B cell (primary cell): ENCODE measurements around the gene RHOT2. TPM values are rescaled to one million over a fixed set of nuclear protein-coding genes. Genes with fewer than 3 reads are reported as not detected.

ENCODE experiments used
- ATAC-seq: fragments of 200-7000 bp; cut with Tn5 transposase; one replicate; pipeline ENCODE4 v1.10.0; 2021; ENCODE audit warnings: low read depth, mild to moderate bottlenecking, moderate number of reproducible peaks, moderate library complexity
- CTCF ChIA-PET: fragments of 350-600 bp; sonication (Branson Sonifier 250); formaldehyde crosslinking; loops from one replicate; lab custom pipeline; 2021; ENCODE audit warnings: antibody characterized with exemption, inconsistent platforms; lab: Charles Lee
- POLR2A ChIA-PET: fragments of 350-600 bp; sonication (Branson Sonifier 250); formaldehyde crosslinking; loops from one replicate; lab custom pipeline; 2021; ENCODE audit warnings: antibody characterized with exemption; lab: Charles Lee
- DNase-seq: peaks from one replicate; pipeline ENCODE4 v3.0.0; 2013
- H2AFZ ChIP-seq: 2 replicates; pipeline ENCODE4 v1.6.1; 2012; ENCODE audit warnings: mild to moderate bottlenecking, low read depth, low read length; ENCODE audit not compliant: insufficient read depth, poor library complexity, severe bottlenecking
- H3K27ac ChIP-seq, 2 donors: 1 replicate in 1 of 2; 2 replicates in 1 of 2; pipeline ENCODE4 v1.5.1; 2012 to 2013; ENCODE audit warnings: low read length in 2 of 2, mild to moderate bottlenecking in 2 of 2, moderate library complexity in 1 of 2
- H3K27me3 ChIP-seq, 4 experiments: fragments of 200-600 bp in 1 of 4; sonication (generic) in 1 of 4; replicated peaks in 1 of 4; 1 replicate in 2 of 4; 2 replicates in 2 of 4; pipeline versions ENCODE4 v1.6.1 to v1.7.0; 2013 to 2016; ENCODE audit warnings: low read length in 3 of 4, mild to moderate bottlenecking in 2 of 4, mixed read lengths in 1 of 4, moderate library complexity in 1 of 4; ENCODE audit not compliant: insufficient read depth in 4 of 4, control insufficient read depth in 3 of 4; ENCODE audit errors: control extremely low read depth in 1 of 4
- H3K36me3 ChIP-seq, 2 experiments: replicated peaks in 1 of 2; 1 replicate in 1 of 2; 2 replicates in 1 of 2; pipeline versions ENCODE4 v1.6.1 to v1.7.1; 2013; ENCODE audit warnings: low read length in 1 of 2; ENCODE audit not compliant: insufficient read depth in 2 of 2, control insufficient read depth in 1 of 2; ENCODE audit errors: control extremely low read depth in 1 of 2, extremely low read depth in 1 of 2
- H3K4me1 ChIP-seq, 2 donors: fragments of 200-600 bp in 1 of 2; sonication (generic) in 1 of 2; 1 replicate in 1 of 2; 2 replicates in 1 of 2; pipeline versions ENCODE4 v1.5.1 to v1.6.1; 2013 to 2017; ENCODE audit warnings: low read length in 2 of 2; ENCODE audit not compliant: control insufficient read depth in 2 of 2, insufficient read depth in 2 of 2
- H3K4me2 ChIP-seq: replicated peaks from 2 replicates; pipeline ENCODE3; 2012; ENCODE audit warnings: mild to moderate bottlenecking, low read depth, low read length; ENCODE audit not compliant: poor library complexity, severe bottlenecking
- H3K4me3 ChIP-seq, 5 experiments: fragments of 200-600 bp in 1 of 5; sonication (generic) in 1 of 5; 1 replicate in 3 of 5; 2 replicates in 2 of 5; pipeline versions ENCODE4 v1.5.1 to v1.7.0; 2011 to 2016; ENCODE audit warnings: low read length in 4 of 5, mild to moderate bottlenecking in 4 of 5, low read depth in 2 of 5, control low read depth in 1 of 5, moderate library complexity in 1 of 5; ENCODE audit not compliant: insufficient read depth in 1 of 5; ENCODE audit errors: control extremely low read depth in 1 of 5, extremely low read depth in 1 of 5
- H3K79me2 ChIP-seq: fragments of 200-600 bp; sonication (generic); one replicate; pipeline ENCODE4 v1.6.0; 2016; ENCODE audit warnings: low read length; ENCODE audit not compliant: control insufficient read depth, insufficient read depth
- H3K9ac ChIP-seq: fragments of 200-600 bp; sonication (generic); 2 replicates; pipeline ENCODE4 v1.6.1; 2017; ENCODE audit warnings: mild to moderate bottlenecking, low read length, moderate library complexity
- H3K9me3 ChIP-seq, 3 donors: one replicate each; pipeline versions ENCODE4 v1.6.1 to v1.7.1; 2013; ENCODE audit warnings: low read length in 2 of 3; ENCODE audit not compliant: control insufficient read depth in 2 of 3, insufficient read depth in 1 of 3; ENCODE audit errors: control extremely low read depth in 1 of 3
- H4K20me1 ChIP-seq: 2 replicates; pipeline ENCODE4 v1.6.0; 2012; ENCODE audit warnings: mild to moderate bottlenecking, low read length; ENCODE audit not compliant: insufficient read depth, control insufficient read depth, poor library complexity, severe bottlenecking
- H3K27ac Mint-ChIP-seq: one replicate; pipeline ENCODE4 v1.8.0; 2021; ENCODE audit warnings: mixed read lengths
- H3K27me3 Mint-ChIP-seq: one replicate; pipeline ENCODE4 v1.8.0; 2021; ENCODE audit warnings: mixed read lengths
- H3K4me1 Mint-ChIP-seq: one replicate; pipeline ENCODE4 v1.8.0; 2021; ENCODE audit warnings: mixed read lengths
- H3K4me3 Mint-ChIP-seq: one replicate; pipeline ENCODE4 v1.8.0; 2021; ENCODE audit warnings: mixed read lengths
- H3K9me3 Mint-ChIP-seq: one replicate; pipeline ENCODE4 v1.8.0; 2022; ENCODE audit warnings: mixed read lengths; ENCODE audit not compliant: insufficient read depth
- CTCF ChIP-seq: fragments of 200-600 bp; IDR thresholded peaks from one replicate; pipeline ENCODE4 v1.8.0; 2022; ENCODE audit warnings: antibody characterized with exemption, mild to moderate bottlenecking
- EZH2 ChIP-seq: IDR thresholded peaks from 2 replicates; pipeline ENCODE4 v1.6.1; 2012; ENCODE audit warnings: borderline replicate concordance, low read depth, mild to moderate bottlenecking, moderate library complexity, low read length; ENCODE audit not compliant: insufficient read depth, poor library complexity, severe bottlenecking
- WGBS: methylation state at CpG from one replicate; pipeline ENCODE4 v1.1.5; 2013; ENCODE audit warnings: missing lambda C conversion rate; ENCODE audit not compliant: insufficient coverage; 5-methylcytosine and 5-hydroxymethylcytosine counted together
- intact Hi-C: fragments of 100-400 bp; cut with micrococcal nuclease; formaldehyde crosslinking; loops from one replicate; pipeline ENCODE4 v1.10.0; 2022
- polyA plus RNA-seq: library from polyadenylated mRNA; depleted of rRNA; stranded (reverse); fragments of >200 nt; gene quantifications from 2 replicates; pipeline ENCODE4 v1.2.3, GENCODE V29; 2012
- total RNA-seq, 2 donors: library from RNA; stranded (reverse); fragments of 120-200 nt in 1 of 2; gene quantifications; 1 replicate in 1 of 2; 2 replicates in 1 of 2; pipeline versions ENCODE4 v1.2.3 to v1.2.4, GENCODE V29; 2013 to 2022

The RHOT2 gene
- total and polyA plus RNA-seq, 2 donors (not counting 1 experiment from before 2014, with no cell fraction given), result 207 to 461 TPM

- Mint-ChIP-seq H3K27me3 (no peaks in the 10 kb centered on the region), H3K9me3 (no peaks in the 10 kb centered on the region), H3K4me3 (no peak overlapping the region), H3K27ac (no peak overlapping the region), H3K4me1 (peaks cover 8% of the 10 kb centered on the region)
- Histone ChIP-seq H3K79me2 (peaks cover 20% of the 10 kb centered on the region), H4K20me1 (peaks cover 15% of the 10 kb centered on the region), H3K9ac (no peak overlapping the region), H3K4me1 (peaks cover 0 to 3% of the 10 kb centered on the region in 2 donors), H3K27ac (no peak overlapping the region), H2AFZ (no peak overlapping the region), H3K4me3 (no peak overlapping the region), H3K36me3 (no peaks in the 10 kb centered on the region), H3K4me2 (no peak overlapping the region), H3K9me3 (no peaks in the 10 kb centered on the region), H3K27me3 (no peaks in the 10 kb centered on the region)
- TF ChIP-seq EZH2 (no peak), CTCF (no peak)
- ChIA-PET CTCF (no interaction called here), POLR2A (no interaction called here)
- intact Hi-C loops, result no loop called here
- DNase-seq (no peak), ATAC-seq (no peak)
- WGBS, result 99% methylated on average over 19 of the region's 20 CpGs
Observed at GRCh38 chr16:619476-620100, 48.3 kb upstream of the RHOT2 start.

GRCh38 chr16:620700-621525 lies 47.0 kb upstream of the RHOT2 start:
- 94% methylated on average over 29 of the region's 41 CpGs for WGBS
- TF ChIP-seq EZH2 (no peak), CTCF (no peak)
- CTCF ChIA-PET, result no interaction called here

More at GRCh38 chr16:620700-621525, 47.0 kb upstream of the RHOT2 start:
- no peak for ATAC-seq
- Mint-ChIP-seq H3K27me3 (no peaks in the 10 kb centered on the region), H3K9me3 (no peaks in the 10 kb centered on the region), H3K27ac (no peak overlapping the region), H3K4me3 (no peak overlapping the region), H3K4me1 (no peaks in the 10 kb centered on the region)
- no peaks in the 10 kb centered on the region for H3K27me3 ChIP-seq
- DNase-seq, result no peak
- peaks cover 0 to 4% of the 10 kb centered on the region in 2 experiments for H3K36me3 ChIP-seq
- no peaks in the 10 kb centered on the region for H3K4me1 ChIP-seq
- POLR2A ChIA-PET, result no interaction called here
- H3K9me3 ChIP-seq, result no peaks in the 10 kb centered on the region
- H3K9ac ChIP-seq, result no peak overlapping the region
- no peak overlapping the region for H3K4me3 ChIP-seq
- H3K4me2 ChIP-seq, result no peak overlapping the region
- no peak overlapping the region for H3K27ac ChIP-seq
- peaks cover 8% of the 10 kb centered on the region for H4K20me1 ChIP-seq
- no peak overlapping the region for H2AFZ ChIP-seq
- peaks cover 13% of the 10 kb centered on the region for H3K79me2 ChIP-seq
- intact Hi-C loops, result no loop called here
